HG03060 (cell line): ENCODE results near the gene SLC8A1.

ENCODE experiments used
- ATAC-seq: cut with Tn5 transposase; IDR thresholded peaks from one replicate; pipeline ENCODE4 v1.9.1; 2021; ENCODE audit warnings: low read depth, moderate number of reproducible peaks; ENCODE audit not compliant: unreplicated experiment

Gene SLC8A1

DNA sequence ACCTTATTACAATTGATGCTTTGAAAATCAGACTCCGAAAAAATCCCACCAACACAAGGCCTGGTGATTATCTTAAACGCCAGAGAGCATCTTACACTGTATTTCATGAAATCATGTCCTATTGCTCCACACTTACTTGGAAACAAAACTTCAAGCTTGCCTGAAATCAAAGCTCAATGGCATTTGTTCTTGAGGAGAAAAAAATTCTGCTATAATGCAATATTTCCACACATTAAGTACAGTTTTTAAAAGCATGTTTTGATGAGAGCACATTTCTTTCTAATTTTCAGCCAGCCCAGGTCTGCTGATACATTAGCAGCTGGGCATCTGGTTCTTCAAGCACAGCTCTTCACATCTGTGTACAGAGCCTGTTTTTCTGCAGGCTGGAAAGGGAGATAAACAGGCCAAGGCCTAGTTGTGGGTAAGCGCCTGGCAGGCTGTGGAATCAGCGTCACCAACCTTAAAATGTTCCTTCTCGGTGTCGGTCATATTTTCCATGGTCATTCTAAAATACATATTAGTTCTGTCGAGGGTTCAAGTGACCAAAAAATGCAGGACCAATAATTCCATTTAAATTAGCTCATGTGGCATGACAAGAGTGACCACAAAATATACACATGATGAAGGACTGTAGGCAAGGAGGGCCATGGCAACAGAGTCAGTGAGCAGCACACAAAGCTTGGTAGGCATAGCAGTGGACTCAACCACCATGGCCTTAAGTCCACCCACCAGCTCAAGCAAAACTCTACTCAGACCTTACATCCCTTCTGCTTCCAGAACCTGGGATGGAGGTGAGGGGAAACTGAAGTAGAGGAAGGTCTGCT is 20.9 kb downstream of the SLC8A1 start:
- no peak for ATAC-seq

GRCh38 chr2:40428439-40428838 is 23.5 kb downstream of the SLC8A1 start:
- no peak for ATAC-seq

GRCh38 chr2:40421631-40422297 is 30.1 kb downstream of the SLC8A1 start:
- ATAC-seq: no peak

DNA sequence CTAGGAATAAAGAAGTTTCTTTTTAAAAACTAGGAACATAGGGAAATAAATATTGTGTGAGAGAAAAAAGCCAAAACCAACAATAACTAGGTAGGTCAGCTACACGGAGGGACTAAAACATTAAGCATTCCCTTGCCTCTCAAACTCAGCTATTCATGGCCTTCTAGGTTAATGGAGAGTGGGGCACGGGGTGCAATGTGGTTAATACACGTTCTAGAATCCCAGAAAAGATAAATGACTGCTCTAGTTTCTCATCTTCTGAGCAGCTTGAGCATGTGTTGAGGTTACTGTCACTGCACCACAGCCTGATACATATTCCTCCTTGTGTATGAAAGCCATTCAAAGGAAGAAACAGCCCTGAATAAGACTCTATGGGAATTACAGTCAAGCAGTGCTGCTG is 31.4 kb downstream of the SLC8A1 start:
- ATAC-seq: no peak

DNA sequence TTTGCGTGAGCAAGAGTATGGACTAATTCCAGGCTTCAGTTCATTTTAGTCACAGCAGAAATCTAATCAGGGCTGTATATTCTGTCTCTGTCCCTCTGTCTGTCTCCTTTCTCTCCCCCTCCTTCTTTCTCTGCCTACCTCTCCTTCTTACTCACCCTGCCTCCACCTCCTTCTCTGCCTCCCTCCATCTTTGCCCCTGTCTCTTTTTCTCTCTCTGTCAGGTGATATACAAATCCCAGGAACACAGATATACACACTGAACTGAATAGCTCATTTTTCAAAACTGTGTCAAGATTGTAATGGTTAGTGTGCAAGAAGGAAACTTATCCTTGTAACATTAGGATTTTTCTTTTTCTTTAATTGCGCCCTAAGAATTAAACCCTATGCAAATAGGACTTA is 32.5 kb downstream of the SLC8A1 start:
- ATAC-seq: no peak

GRCh38 chr2:40418614-40419363 is 33.1 kb downstream of the SLC8A1 start:
- ATAC-seq: no peak

GRCh38 chr2:40416486-40416885 is 35.4 kb downstream of the SLC8A1 start:
- ATAC-seq: no peak

DNA sequence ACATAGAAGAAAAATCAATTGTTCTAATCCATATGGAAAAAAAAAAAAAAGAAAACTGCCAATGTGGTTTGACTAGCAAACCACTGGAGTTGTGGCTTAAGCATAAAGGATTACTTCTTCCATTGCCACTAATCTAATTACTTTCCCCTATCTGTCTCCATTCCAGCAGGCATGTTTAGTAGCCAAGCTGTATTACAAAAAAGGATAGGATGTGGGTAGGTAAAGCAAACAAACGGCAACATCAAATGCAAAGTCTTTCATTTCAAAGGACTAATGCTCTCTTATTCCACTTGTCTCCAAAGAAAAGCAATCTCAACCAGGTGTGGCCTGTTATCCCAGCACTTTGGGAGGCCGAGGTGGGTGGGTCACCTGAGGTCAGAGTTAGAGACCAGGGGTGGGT is 36.5 kb downstream of the SLC8A1 start:
- no peak for ATAC-seq

GRCh38 chr2:40412456-40412855 is 39.4 kb downstream of the SLC8A1 start:
- no peak for ATAC-seq

- no peak for ATAC-seq
Measured at GRCh38 chr2:40410695-40411094, 41.2 kb downstream of the SLC8A1 start.

GRCh38 chr2:40409734-40410133 is 42.2 kb downstream of the SLC8A1 start:
- no peak for ATAC-seq

DNA sequence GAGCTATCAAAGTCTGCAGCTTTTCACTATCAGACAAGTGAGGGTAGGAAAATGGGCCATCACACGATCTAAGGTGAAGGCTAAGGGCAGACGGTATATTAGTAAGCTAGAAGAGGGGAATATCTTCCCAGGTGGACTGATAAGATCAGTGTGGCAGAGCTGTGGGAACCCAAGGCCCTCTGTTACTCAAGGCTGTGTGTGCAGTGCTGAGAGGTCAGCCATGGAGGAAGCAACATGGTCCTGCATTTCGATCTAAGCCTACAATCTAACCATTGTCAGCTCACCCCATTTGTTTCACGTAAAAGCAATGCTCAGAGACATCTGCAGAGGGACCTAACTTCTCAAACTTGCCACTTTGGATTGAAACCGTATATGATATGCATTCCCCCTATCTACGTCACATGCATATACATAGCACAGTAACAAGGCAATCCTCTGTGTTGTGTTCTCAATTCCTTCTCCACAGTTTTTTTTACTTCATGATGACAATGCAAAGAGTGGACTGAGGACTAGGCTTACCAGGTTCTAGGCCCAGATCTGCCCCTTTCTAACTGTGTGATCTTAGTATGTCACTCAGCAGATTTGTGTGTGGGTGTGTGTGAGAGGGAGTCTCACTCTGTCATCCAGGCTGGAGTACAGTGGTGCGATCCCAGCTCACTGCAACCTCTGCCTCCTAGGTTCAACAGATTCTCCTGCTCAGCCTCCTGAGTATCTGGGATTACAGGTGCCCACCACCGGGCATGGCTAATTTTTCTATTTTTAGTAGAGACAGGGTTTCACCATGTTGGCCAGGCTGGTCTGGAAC is 45.2 kb downstream of the SLC8A1 start:
- no peak for ATAC-seq

DNA sequence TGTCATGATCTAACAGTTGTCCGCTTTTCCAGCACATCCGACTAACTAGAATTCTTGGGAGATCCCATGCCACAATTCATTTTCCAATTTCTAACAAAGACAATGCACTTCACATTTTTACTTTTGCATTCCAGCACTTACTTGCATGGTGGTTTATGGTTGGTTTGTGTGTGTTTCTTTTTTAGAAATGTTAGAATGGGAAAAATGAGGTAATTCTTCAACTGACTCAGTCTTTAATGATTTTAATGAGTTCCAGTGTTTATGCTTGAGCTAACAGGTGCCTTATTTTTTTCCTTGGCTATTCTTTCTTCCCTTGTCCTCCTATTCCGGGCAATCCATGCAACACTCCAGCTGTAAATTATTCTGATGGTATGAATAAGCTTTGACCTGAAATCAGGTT is 46.4 kb downstream of the SLC8A1 start:
- no peak for ATAC-seq

- ATAC-seq: no peak
Measured at GRCh38 chr2:40404517-40404916, 47.4 kb downstream of the SLC8A1 start.

DNA sequence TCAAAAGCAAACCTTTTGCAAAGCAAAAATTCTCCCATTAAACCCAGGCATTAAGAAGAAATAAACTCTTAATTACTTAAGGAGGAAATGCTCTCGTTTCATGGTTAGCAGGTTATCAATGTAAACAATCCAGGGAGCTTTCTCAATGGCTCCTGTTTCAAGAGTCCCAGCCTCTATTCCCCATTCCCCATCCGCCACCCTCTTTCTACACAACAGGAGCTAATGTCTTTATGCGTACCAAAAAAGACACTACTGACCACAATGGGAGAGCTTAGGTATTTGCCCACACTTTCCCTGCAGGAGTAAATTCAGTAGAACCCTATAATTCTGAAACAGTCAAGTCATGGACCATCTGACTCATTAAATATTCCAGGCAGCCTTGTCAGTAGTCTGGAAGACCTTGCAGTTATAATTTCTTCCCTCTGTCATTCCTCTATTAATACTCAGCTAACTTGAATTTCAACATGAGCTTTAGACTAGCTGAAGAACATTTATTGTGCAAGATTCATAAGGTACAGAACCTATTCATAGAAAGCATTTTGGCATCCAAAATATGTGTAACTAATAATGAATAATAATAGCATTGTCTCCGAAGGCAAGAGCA is 48.6 kb downstream of the SLC8A1 start:
- ATAC-seq: no peak

- no peak for ATAC-seq
Measured at GRCh38 chr2:40401896-40402295, 50.0 kb downstream of the SLC8A1 start.

DNA sequence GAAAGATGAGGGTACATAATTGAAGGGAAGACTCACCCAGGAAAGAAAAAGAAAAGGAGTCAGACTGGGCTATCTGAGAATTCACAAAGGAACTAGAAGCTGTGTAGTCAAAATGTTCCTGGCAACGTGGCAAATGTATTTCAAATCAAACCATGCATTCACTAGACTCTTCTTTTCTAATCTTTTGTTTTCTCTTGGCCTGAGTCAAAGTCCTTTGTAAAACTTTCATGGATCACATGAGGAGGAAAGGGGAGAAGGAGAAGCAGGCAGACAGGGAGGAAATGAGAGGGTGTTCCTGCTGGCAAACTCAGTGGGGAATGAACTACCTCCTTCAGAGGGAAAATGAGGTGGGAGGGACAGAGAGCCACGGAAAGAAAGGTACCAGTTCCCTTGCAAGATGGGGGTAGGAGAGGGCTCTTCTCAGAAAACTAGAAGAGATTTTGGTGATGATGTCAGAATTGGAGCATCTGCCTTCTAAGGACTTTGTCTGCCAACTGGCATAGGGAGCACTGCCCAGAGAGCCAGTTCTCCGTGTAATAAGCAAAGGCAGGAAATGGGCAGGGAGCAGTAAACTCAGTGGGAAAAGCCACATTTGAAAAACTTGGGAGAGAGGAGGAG is 51.4 kb downstream of the SLC8A1 start:
- ATAC-seq: no peak

DNA sequence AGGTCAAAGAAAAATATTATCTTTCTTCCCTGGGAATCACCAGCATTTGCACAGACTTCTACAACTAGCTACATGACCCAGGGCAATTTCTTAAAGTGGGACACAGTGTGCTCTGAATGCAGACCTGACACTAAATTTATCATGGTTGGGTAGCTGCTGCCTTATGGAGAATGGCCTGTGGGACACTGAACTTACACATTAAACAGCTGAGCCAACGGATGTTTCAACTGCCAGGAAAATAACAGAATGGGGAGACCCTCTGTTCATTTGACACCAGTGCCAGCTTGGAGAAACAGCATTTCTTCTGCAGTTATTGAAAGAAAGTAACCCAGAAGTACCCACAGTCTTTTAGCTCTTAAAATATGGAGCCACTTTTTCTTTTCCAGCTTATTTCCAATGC is 54.1 kb downstream of the SLC8A1 start:
- no peak for ATAC-seq

- no peak for ATAC-seq
Measured at GRCh38 chr2:40396124-40396523, 55.8 kb downstream of the SLC8A1 start.
